Measurements from ENCODE around the gene KIF19.

Gene KIF19

GRCh38 chr17:74369221-74369620 is 43.2 kb downstream of the KIF19 start:
- H3K4me3 ChIP-seq (ENCODE audit: low read depth in 1 of 2, low read length in 2 of 2), result no peak overlapping the region
- no peak overlapping the region for H3K9ac ChIP-seq (ENCODE audit: low read length)
- H3K27me3 ChIP-seq (ENCODE audit: control insufficient read depth in 1 of 2, insufficient read depth in 2 of 2, low read length in 2 of 2), result peaks cover 0 to 23% of the 10 kb centered on the region in 2 donors
- no peak overlapping the region for H3K27ac ChIP-seq (ENCODE audit: low read depth, low read length)
- H3K4me1 ChIP-seq (ENCODE audit: insufficient read depth, low read length), result no peaks in the 10 kb centered on the region
- no peaks in the 10 kb centered on the region for H3K9me3 ChIP-seq (ENCODE audit: low read length)
- no peaks in the 10 kb centered on the region for H3K36me3 ChIP-seq (ENCODE audit: insufficient read depth, low read length)

- H3K9me3 ChIP-seq (ENCODE audit: low read length), result no peaks in the 10 kb centered on the region
- H3K27me3 ChIP-seq (ENCODE audit: control insufficient read depth in 1 of 2, insufficient read depth in 2 of 2, low read length in 2 of 2), result peaks cover 0 to 23% of the 10 kb centered on the region in 2 donors
- H3K27ac ChIP-seq (ENCODE audit: low read depth, low read length), result no peak overlapping the region
- H3K36me3 ChIP-seq (ENCODE audit: insufficient read depth, low read length), result no peaks in the 10 kb centered on the region
- H3K4me3 ChIP-seq (ENCODE audit: low read depth in 1 of 2, low read length in 2 of 2), result no peak overlapping the region
- H3K9ac ChIP-seq (ENCODE audit: low read length), result no peak overlapping the region
- H3K4me1 ChIP-seq (ENCODE audit: insufficient read depth, low read length), result no peaks in the 10 kb centered on the region
These were observed 43.9 kb downstream of the KIF19 start for GRCh38 chr17:74369665-74370490.

- H3K9ac ChIP-seq (ENCODE audit: low read length), result no peak overlapping the region
- H3K36me3 ChIP-seq (ENCODE audit: insufficient read depth, low read length), result no peaks in the 10 kb centered on the region
- H3K27me3 ChIP-seq (ENCODE audit: control insufficient read depth in 1 of 2, insufficient read depth in 2 of 2, low read length in 2 of 2), result peaks cover 0 to 23% of the 10 kb centered on the region in 2 donors
- H3K9me3 ChIP-seq (ENCODE audit: low read length), result no peaks in the 10 kb centered on the region
- no peaks in the 10 kb centered on the region for H3K4me1 ChIP-seq (ENCODE audit: insufficient read depth, low read length)
- H3K27ac ChIP-seq (ENCODE audit: low read depth, low read length), result no peak overlapping the region
- no peak overlapping the region for H3K4me3 ChIP-seq (ENCODE audit: low read depth in 1 of 2, low read length in 2 of 2)
These were observed 45.7 kb downstream of the KIF19 start for GRCh38 chr17:74371653-74372147.

DNA sequence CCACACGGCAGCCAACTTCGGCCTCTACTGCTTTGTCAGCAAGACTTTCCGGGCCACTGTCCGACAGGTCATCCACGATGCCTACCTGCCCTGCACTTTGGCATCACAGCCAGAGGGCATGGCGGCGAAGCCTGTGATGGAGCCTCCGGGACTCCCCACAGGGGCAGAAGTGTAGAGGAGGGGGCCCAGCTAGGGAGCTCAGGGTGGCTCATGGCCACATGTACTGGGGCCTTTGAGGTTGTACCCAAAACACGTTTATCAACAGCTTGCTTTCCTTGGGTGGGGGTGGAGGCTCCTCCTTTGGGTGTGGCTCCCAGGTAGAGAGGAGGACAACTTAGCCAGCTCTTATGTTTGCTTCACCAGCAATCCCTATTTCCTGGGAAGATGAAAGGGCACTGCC is 46.4 kb downstream of the KIF19 start:
- Histone ChIP-seq H3K36me3 (ENCODE audit: insufficient read depth, low read length) (no peaks in the 10 kb centered on the region), H3K4me3 (ENCODE audit: low read depth in 1 of 2, low read length in 2 of 2) (no peak overlapping the region), H3K27me3 (ENCODE audit: control insufficient read depth in 1 of 2, insufficient read depth in 2 of 2, low read length in 2 of 2) (peaks cover 0 to 22% of the 10 kb centered on the region in 2 donors), H3K27ac (ENCODE audit: low read depth, low read length) (no peak overlapping the region), H3K9ac (ENCODE audit: low read length) (no peak overlapping the region), H3K9me3 (ENCODE audit: low read length) (no peaks in the 10 kb centered on the region), H3K4me1 (ENCODE audit: insufficient read depth, low read length) (no peaks in the 10 kb centered on the region)

- Histone ChIP-seq H3K27ac (ENCODE audit: low read depth, low read length) (no peak overlapping the region), H3K9me3 (ENCODE audit: low read length) (no peaks in the 10 kb centered on the region), H3K4me3 (ENCODE audit: low read depth in 1 of 2, low read length in 2 of 2) (no peak overlapping the region), H3K4me1 (ENCODE audit: insufficient read depth, low read length) (peaks cover under 1% of the 10 kb centered on the region), H3K36me3 (ENCODE audit: insufficient read depth, low read length) (no peaks in the 10 kb centered on the region), H3K9ac (ENCODE audit: low read length) (no peak overlapping the region), H3K27me3 (ENCODE audit: control insufficient read depth in 1 of 2, insufficient read depth in 2 of 2, low read length in 2 of 2) (peaks cover 0 to 7% of the 10 kb centered on the region in 2 donors)
These were observed 48.0 kb downstream of the KIF19 start for GRCh38 chr17:74373838-74374606.

- Histone ChIP-seq H3K4me3 (ENCODE audit: low read depth in 1 of 2, low read length in 2 of 2) (no peak overlapping the region), H3K27me3 (ENCODE audit: control insufficient read depth in 1 of 2, insufficient read depth in 2 of 2, low read length in 2 of 2) (no peaks in the 10 kb centered on the region), H3K27ac (ENCODE audit: low read depth, low read length) (no peak overlapping the region), H3K9ac (ENCODE audit: low read length) (no peak overlapping the region), H3K36me3 (ENCODE audit: insufficient read depth, low read length) (no peaks in the 10 kb centered on the region), H3K4me1 (ENCODE audit: insufficient read depth, low read length) (peaks cover 8% of the 10 kb centered on the region), H3K9me3 (ENCODE audit: low read length) (no peaks in the 10 kb centered on the region)
These were observed 48.8 kb downstream of the KIF19 start for GRCh38 chr17:74374858-74375257.

GRCh38 chr17:74379495-74380085 is 53.6 kb downstream of the KIF19 start:
- Histone ChIP-seq H3K4me1 (ENCODE audit: insufficient read depth, low read length) (peaks cover 16% of the 10 kb centered on the region), H3K9ac (ENCODE audit: low read length) (no peak overlapping the region), H3K4me3 (ENCODE audit: low read depth in 1 of 2, low read length in 2 of 2) (peak overlapping the region; percentile 31 to 41), H3K27ac (ENCODE audit: low read depth, low read length) (no peak overlapping the region), H3K9me3 (ENCODE audit: low read length) (no peaks in the 10 kb centered on the region), H3K27me3 (ENCODE audit: control insufficient read depth in 1 of 2, insufficient read depth in 2 of 2, low read length in 2 of 2) (no peaks in the 10 kb centered on the region), H3K36me3 (ENCODE audit: insufficient read depth, low read length) (no peaks in the 10 kb centered on the region)

- Histone ChIP-seq H3K27me3 (ENCODE audit: control insufficient read depth in 1 of 2, insufficient read depth in 2 of 2, low read length in 2 of 2) (no peaks in the 10 kb centered on the region), H3K27ac (ENCODE audit: low read depth, low read length) (no peak overlapping the region), H3K9ac (ENCODE audit: low read length) (no peak overlapping the region), H3K36me3 (ENCODE audit: insufficient read depth, low read length) (no peaks in the 10 kb centered on the region), H3K4me1 (ENCODE audit: insufficient read depth, low read length) (peaks cover 16% of the 10 kb centered on the region), H3K4me3 (ENCODE audit: low read depth in 1 of 2, low read length in 2 of 2) (peak overlapping the region; percentile 31 to 41), H3K9me3 (ENCODE audit: low read length) (no peaks in the 10 kb centered on the region)
These were observed 54.3 kb downstream of the KIF19 start for GRCh38 chr17:74380086-74380958.

DNA sequence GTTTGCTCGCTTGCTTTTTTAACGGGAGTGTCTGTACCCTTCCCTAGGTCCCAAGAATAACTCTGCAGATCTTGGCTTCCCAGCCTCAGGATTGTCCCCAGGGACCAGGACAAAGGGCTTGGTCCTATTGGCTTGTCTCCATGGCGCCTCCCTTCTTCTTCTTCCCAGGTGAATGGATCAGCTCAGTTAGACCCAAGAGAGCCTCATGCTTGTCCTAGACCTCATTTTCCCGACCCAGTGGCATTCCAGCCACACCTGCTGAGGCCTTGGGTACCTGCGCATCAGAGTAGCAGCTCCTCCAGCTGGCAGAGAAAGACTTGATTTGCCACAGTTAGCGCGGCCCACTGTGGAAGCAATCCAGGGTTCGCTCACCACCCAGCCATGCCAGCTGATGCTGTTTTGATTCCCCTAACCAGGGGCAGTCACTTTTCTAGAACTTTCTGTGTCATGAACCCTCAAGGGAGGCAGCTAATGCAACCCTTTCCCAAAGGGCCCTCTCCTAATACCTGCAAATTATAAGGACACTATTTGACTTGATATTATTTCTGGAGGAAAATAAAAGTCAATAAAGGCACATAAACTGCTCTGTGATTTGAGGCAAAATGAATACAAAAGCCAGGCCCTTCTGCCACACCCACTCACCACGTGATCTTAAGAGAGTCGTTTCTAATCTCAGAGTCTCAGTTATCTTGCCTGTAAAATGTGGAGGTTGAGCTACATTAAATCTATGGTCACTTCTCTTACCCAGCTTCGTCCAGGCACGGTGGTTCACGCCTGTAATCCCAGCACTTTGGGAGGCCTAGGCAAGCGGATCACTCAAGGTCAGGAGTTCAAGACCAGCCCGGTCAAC is 55.2 kb downstream of the KIF19 start:
- Histone ChIP-seq H3K9ac (ENCODE audit: low read length) (no peak overlapping the region), H3K4me1 (ENCODE audit: insufficient read depth, low read length) (peaks cover 16% of the 10 kb centered on the region), H3K27me3 (ENCODE audit: control insufficient read depth in 1 of 2, insufficient read depth in 2 of 2, low read length in 2 of 2) (no peaks in the 10 kb centered on the region), H3K36me3 (ENCODE audit: insufficient read depth, low read length) (no peaks in the 10 kb centered on the region), H3K4me3 (ENCODE audit: low read depth in 1 of 2, low read length in 2 of 2) (no peak overlapping the region), H3K9me3 (ENCODE audit: low read length) (no peaks in the 10 kb centered on the region), H3K27ac (ENCODE audit: low read depth, low read length) (no peak overlapping the region)

DNA sequence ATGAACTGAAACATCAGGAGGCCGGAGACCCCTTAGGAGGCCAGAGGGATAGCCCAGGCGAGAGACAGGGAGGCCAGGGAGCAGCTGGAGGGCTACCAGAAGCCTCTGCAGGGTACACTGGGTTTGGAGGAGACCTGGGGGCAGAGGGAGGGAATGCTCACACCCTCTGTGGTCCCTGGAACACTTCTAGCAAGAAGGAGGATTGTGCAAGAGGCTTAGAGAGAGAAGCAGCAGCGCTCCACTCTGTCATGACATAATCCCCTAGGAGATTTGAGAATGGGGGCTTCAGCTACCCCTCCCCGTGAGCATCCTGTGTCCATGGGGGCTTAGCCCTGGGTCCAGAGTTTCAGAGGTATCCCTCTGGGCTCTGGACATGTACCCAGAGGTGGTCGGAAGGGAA is 57.1 kb downstream of the KIF19 start:
- no peaks in the 10 kb centered on the region for H3K9me3 ChIP-seq (ENCODE audit: low read length)
- no peak overlapping the region for H3K27ac ChIP-seq (ENCODE audit: low read depth, low read length)

More for the DNA sequence above, 57.1 kb downstream of the KIF19 start:
- Histone ChIP-seq H3K9ac (ENCODE audit: low read length) (no peak overlapping the region), H3K4me3 (ENCODE audit: low read depth in 1 of 2, low read length in 2 of 2) (no peak overlapping the region), H3K4me1 (ENCODE audit: insufficient read depth, low read length) (peaks cover 16% of the 10 kb centered on the region), H3K36me3 (ENCODE audit: insufficient read depth, low read length) (no peaks in the 10 kb centered on the region), H3K27me3 (ENCODE audit: control insufficient read depth in 1 of 2, insufficient read depth in 2 of 2, low read length in 2 of 2) (no peaks in the 10 kb centered on the region)
